Skin epidermis (tissue), 12 donors: ENCODE results near the gene NCOA1.
A peak's percentile ranks its signal among the peaks of the same experiment; 100 is the strongest.
"Not testable (repeated sequence)": the region's sequence is repeated elsewhere in the genome, so short reads cannot be mapped to it uniquely, and the experiment has no call there.

Experiments
- H3K27ac ChIP-seq, 21 experiments: fragments of 200-600 bp; sonication (generic) in 11 of 21; one replicate each; pipeline ENCODE4 v1.5.0; 2020; ENCODE audit warnings: mild to moderate bottlenecking in 3 of 21, inconsistent platforms in 2 of 21, moderate library complexity in 2 of 21
- H3K4me3 ChIP-seq, 7 experiments: fragments of 200-600 bp; sonication (generic) in 2 of 7; one replicate each; pipeline ENCODE4 v1.5.0; 2020; ENCODE audit warnings: inconsistent platforms in 2 of 7, mild to moderate bottlenecking in 2 of 7, moderate library complexity in 1 of 7

Gene NCOA1

DNA sequence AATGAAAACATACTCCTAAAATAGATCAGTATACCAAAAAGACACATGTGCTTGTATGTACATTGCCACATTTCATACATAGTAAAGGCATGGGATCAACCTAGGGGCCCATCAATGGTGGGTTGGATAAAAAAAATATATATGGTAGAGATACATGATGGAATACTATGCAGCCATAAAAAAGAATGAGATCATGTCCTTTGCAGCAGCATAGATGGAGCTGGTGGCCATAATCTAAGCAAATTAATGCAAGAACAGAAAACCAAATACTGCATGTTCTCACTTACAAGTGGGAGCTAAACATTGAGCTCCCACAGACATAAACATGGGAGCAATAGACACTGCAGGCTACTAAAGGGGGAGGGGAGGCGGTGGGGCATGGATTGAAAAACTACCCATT is 18.6 kb upstream of the NCOA1 start:
- Histone ChIP-seq H3K27ac (no peak overlapping the region), H3K4me3 (no peak overlapping the region)

DNA sequence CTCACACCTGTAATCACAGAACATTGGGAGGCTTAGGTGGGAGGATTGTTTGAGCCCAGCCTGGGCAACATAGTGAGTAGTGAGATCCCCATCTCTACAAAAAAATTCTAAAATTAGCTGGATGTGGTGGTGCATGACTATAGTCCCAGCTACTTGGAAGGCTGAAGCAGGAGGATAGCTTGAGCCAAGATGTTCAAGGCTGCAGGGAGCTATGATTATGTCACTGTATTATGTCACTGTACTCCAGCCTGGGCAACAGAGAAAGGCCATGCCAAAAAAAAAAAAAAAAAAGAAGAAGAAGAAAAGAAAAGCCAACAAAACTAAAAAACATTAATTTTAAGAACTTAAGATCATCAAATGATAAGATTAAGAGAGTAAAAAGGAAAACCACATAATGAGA is 17.4 kb upstream of the NCOA1 start:
- H3K27ac ChIP-seq: no peak overlapping the region
- H3K4me3 ChIP-seq: no peak overlapping the region

DNA sequence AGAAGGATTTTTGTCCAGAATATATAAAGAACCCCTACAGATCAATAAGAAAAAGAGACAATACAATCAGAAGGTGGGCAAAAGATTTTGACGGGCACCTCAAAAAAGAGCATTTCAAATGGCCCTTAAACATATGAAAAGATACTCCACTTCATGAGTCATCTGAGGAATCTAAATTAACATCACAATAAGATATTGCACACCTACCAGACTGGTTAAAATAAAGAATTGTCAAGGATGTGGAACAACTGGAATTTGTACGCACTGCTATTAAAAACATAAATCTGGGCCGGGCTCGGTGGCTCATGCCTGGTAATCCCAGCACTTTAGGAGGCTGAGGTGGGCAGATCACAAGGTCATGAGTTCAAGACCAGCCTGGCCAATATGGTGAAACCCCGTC is 17.0 kb upstream of the NCOA1 start:
- Histone ChIP-seq H3K27ac (no peak overlapping the region), H3K4me3 (no peak overlapping the region)

DNA sequence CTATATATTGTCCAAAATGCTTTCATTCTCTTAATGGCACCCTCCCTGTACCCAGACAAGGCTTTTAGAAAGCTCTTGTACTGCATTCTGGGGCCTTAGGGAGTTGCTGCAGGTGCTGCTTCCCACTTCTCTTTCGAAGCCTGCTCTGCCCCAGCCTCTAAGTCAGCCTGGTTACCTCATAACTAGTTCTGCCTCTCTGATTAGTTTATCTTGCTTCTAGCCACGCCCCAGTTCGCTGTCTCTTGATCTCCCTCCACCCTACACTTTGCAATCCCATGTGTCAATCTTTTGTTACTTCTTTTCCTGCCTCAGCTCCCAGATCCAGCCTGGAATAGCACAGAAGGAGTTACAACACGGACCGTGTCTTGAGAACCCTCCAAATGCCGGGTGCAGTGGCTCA is 13.8 kb upstream of the NCOA1 start:
- Histone ChIP-seq H3K4me3 (no peak overlapping the region), H3K27ac (no peak overlapping the region)

DNA sequence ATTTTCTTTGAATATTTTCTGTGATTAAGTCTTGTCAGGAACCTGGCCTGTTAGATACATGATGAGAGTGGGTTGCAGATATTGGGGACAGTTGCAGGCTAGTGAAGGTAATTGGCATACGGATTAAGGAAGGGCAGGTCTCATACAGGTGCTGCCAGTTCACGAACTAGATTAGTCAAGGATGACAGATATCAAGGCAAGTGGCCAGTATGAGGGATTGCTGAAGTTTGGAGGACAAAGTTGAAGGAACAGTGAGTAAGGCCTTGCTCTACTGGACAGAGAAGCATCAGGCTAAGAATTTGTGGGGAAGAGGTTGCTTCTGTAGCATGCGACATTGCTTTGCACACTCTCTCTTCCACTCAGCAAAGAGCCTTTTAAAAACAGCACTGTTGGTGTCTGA is 12.8 kb upstream of the NCOA1 start:
- Histone ChIP-seq H3K27ac (no peak overlapping the region), H3K4me3 (no peak overlapping the region)

DNA sequence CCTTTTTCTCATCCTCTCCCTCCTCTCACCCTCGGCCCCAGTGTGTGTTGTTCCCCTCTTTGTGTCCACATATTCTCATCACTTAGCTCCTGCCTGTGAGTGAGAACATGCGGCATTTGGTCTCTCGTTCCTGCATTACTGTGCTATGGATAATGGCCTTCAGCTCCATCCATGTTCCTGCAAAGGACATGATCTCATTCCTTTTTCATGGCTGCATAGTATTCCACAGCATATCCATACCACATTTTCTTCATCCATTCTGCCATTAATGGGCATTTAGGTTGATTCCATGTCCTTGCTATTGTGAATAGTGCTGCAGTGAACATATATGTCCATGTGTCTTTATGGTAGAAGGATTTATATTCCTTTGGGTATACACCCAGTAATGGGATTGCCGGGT is 10.8 kb upstream of the NCOA1 start:
- Histone ChIP-seq H3K27ac (no peak overlapping the region), H3K4me3 (no peak overlapping the region)

DNA sequence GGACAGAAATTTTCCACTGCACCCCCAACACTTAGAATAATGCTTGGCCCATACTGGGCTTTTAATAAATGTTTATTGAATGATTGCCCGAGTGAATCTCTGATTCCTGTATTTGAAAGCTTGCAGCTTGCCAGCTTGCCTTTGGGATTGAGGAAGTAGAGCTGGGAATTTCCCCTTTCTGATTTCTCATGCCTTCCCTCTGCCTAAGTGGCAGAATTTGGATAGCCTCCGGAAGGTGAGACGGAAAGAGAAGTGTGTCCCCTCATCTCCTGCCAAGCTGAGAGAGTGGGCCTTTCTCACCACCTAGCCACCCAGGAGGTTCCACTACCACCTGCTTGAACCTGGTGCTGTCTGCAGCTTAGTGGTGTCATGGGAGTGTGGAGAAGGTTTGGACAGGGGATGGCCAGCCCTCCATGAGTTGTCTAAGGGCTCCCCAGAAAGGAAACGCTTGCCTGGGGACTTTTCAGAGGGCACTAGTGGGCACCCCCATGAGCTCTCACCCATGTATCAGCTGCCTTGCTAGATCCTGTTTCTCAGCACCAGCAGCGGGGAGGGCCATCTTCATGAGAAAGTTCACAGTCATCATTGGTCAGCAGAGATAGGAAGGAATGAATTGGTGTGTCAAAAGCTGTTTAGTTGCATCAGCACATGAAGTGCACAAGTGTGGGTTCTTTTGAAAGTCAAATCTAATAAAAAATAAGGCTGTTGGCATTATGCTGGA is 8.6 kb upstream of the NCOA1 start:
- Histone ChIP-seq H3K27ac (peak overlapping the region in 2 of 21 experiments; percentile 47 to 53), H3K4me3 (no peak overlapping the region)

DNA sequence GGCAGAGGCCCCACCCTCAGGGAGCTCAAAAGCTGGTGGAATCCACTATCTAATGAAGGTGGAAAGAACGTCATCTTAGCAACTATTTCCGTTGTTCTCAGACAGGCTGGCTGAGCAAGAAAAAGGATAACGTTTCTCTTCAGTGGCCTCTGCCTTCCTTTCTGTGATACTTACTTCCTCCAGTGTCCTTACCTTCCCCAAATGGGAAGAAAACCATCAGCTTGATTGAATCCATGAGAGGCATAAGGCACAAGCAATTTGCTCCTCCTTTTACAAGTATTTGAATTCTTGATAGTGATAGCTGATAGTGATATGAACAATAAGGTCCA is 8.1 kb upstream of the NCOA1 start:
- H3K27ac ChIP-seq: peak overlapping the region in 1 of 21 experiments; percentile 47
- H3K4me3 ChIP-seq: no peak overlapping the region

DNA sequence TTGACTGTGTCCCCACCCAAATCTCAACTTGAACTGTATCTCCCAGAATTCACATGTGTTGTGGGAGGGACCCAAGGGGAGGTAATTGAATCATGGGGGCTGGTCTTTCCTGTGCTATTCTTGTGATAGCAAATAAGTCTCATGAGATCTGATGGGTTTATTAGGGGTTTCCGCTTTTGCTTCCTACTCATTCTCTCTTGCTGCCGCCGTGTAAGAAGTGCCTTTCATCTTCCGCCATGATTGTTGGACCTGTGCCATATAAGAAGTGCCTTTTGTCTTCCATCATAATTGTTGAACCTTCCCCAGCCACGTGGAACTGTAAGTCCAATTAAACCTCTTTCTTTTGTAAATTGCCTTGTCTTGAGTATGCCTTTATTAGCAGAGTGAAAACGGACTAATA is 6.4 kb upstream of the NCOA1 start:
- H3K4me3 ChIP-seq, H3K27ac ChIP-seq: not testable (repeated sequence)

DNA sequence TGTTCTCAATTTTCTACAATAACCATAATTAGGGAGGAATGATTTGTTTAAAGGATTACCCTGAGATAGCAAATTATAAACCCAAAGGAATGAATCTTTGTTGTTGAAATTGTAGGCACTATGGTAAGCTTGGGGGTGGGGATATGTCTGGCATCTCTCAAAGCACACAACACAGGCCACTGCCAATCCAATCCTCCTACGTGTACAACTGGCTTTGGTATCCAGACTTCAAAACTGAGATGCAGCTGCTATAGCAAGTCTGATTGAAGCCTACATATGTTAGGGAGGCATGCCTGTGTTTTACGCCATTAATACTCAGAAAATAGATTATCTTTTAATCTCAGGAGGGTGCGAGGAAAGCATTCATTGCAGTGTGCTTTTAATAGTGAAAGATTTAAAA is 5.9 kb upstream of the NCOA1 start:
- H3K27ac ChIP-seq: no peak overlapping the region

DNA sequence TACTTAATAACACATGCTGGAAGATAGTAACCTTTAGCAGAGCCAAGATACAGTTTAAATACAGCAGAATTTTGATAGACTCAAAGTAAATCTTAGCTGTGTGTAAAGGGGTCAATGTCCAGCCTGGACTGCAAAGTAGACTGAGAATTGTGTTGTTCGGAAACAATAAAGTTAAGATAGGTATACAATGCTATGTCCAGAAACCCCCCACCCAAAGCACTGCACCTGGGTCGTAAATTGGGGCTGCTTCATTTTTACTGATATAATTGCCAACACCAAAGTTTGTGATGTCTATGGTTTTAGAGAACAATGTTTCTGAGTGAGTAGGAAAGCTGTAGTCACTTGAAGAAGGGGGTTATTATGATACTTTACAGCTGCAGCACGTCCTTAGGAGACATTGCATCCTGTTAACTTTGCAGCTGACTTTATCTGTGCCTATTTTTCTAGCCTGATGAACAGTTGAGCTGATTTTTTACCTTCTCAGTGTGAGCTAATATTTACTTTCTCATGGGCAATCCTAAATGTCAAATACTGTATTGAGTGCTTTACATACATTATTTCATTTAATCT is 4.3 kb upstream of the NCOA1 start:
- Histone ChIP-seq H3K4me3 (no peak overlapping the region), H3K27ac (no peak overlapping the region)

More for the DNA sequence above, 5.9 kb upstream of the NCOA1 start:
- H3K4me3 ChIP-seq: no peak overlapping the region

DNA sequence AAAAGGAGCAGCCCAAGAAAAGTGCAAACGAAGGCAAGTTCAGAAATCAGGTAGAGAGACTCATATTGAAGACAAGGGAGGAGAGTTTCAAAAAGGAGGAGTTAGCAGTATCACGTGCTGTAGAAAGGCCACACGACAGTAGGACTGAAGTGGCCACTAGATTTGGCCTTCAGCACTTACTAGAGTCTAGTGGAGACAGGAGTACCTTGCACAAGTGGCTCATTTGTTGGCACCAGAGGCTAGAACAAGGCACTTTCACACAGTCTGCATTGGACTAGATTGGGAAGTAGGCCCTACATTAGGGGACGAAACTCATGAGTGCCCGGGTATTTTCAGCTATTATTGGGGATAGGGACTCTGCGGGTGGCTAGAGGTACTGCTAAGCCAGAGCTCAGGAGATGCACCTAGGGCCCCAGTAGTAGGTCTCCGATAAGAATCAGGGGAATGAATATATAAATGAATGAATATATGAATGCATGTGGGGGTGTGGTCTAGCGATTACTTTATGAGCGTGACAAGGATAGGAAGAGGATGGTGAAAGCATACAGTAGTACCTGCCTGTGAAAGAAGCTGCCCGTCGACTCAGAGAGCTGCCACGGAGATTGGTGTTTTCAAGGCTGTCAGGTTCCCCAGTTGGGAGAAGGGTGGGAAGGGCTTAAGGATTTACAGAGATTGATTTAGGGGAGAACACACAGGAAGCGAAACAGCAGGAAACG is 1.4 kb upstream of the NCOA1 start:
- Histone ChIP-seq H3K4me3 (peak overlapping the region in 2 of 7 experiments; percentile 39 to 62), H3K27ac (peak overlapping the region in 18 of 21 experiments; percentile 67 to 96 (median 88))

DNA sequence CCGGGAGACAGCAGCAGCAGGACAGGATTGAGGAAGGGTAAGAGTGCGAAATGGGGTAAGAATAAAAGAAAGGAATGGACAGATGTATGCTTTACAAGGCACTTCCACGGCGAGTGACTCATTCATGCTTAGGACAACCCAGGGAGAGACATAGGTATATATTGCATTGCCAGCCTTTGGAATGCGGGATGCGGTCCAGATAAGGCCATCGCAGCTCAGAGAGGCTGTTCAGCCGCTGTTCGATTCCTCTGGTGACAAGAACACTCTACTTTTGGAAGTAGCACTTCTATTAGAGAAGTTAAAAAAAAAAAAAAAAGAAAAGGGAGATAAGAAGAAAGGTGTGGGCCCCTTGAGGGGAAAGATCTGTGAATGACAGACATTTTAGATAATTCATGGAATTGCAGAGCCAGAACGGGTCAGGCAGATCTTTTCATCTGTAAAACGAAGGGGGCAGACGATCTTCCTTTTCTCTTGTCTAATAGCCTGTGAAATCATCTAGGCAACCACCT is 819 bp upstream of the NCOA1 start:
- peak overlapping the region; percentile 37 to 94 (median 81) for H3K4me3 ChIP-seq
- H3K27ac ChIP-seq: peak overlapping the region; percentile 59 to 96 (median 87)

DNA sequence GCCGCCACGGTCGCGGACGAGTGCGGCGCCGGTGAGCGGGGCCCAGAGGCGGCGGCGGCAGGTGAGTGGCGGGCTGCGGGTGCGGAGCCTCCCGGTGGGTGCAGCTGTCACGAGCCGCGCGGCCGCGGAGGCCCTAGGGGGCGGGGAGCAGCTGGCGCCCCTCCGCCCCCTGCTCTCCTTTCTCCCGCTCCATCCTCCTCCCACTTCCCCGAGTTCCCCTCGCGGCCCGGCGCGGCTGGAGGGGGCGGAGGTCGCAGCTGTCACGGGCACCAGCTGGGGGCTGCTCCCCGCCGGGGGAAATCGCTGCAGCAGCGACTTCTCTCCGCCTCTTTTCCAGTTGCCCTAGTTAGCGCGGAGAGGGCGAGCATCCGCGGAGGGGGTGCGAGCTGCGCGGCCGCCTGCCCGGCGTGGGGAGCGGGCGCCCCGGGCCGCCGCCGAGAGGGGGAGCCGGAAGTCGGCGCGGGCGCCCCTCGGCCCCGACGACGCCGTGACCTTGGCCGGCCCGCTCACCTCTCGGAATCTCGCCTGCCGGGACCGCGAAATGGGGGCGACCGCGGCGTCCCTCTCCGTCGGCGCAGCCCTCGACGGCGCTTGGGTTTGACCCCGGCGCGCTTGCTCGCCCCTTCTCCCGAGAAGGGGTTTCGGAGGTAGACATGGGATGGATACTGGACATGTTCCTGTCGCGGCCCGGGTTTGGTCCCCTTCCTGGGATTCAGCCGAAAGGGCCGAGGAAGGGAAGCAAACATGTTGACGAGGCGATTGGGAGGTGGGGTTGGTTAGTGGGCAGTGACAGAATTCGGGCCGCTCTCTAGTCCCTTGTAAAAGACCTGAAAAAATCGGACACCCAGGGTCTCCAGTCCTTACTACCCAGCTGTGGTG is 727 bp downstream of the NCOA1 start:
- Histone ChIP-seq H3K27ac (peak overlapping the region; percentile 69 to 96 (median 87)), H3K4me3 (peak overlapping the region; percentile 62 to 94 (median 87))

DNA sequence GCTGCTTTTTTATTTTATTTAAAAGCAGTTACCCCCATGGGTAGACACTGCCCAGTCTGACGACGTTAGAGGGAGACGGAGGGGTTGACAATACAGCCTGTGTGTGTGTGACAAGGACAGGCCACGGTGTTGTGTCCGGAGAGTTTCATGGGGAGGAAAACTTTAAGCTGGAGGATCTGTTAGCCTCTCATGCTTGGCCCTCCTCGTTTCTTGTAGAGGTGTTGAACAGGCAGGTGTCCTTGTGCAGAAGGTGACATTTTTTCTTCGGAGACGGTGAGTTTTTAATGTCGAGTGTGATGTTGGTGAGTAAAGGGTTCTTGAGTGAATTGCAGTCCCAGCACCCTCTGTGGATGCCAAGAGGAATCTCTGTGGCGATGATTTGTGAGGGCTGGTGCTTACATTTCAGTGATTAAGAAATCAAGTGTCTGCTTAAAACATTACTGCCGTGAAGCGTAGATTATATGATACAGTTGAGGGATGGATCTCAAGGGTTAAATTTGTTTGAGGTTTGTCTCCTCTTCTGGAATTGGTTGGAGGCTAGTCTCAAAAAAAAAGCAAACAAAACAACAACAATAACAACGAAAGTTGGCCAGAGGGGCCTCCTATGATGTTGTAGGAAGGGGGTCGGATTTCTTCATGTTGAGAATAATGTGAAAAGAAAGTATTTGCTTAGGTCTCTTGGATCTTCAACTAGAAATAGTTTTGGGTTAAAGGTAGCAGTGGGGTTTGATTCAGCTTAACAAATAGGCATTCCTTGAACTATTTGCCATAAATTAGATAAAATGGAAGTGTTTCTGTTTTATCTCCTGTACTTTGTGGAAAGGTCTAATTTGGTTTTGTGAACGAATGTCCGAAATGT is 1.6 kb downstream of the NCOA1 start:
- peak overlapping the region; percentile 62 to 94 (median 87) for H3K4me3 ChIP-seq

DNA sequence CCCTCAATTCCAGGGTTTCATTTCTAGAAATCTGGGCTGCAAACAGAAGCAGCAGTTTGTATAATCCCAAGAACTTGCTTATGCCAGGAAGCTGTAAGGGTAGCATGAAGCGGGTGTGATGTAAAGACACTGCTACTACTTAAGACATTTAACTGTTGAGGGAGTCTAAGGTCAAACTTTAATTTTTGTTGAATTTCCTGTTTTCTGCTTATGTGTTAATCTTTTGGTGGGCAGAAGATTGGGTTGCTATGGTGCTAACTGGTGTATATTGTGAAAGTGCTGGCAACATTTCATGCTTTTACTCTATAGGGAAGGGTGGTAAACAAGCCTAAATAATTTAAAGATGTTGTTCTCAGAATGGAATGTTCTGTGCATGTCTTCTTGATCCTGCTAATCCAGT is 2.7 kb downstream of the NCOA1 start:
- H3K27ac ChIP-seq: peak overlapping the region in 2 of 21 experiments; percentile 43 to 53
- H3K4me3 ChIP-seq: peak overlapping the region in 2 of 7 experiments; percentile 16 to 62

More for the DNA sequence above, 1.6 kb downstream of the NCOA1 start:
- H3K27ac ChIP-seq: peak overlapping the region in 18 of 21 experiments; percentile 74 to 96 (median 88)

DNA sequence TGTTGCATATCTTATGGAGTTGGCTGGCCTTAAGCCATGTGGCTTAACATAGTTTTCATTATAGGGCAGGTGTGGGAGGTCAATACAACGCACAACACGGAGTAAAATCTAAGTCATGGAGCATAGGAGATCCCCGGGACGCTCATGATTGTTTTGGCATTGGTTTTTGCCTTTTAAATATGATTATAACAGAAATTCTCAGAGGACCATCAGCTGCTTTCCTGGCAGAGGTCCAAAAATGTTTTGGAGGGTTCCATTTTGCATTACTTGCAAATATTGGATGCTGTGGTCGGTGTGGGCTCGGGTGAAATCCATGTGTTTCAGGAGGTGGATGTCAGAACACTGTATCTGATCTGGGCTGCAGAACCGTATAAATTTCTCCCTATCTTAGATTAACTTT is 3.4 kb downstream of the NCOA1 start:
- Histone ChIP-seq H3K4me3 (no peak overlapping the region), H3K27ac (no peak overlapping the region)

DNA sequence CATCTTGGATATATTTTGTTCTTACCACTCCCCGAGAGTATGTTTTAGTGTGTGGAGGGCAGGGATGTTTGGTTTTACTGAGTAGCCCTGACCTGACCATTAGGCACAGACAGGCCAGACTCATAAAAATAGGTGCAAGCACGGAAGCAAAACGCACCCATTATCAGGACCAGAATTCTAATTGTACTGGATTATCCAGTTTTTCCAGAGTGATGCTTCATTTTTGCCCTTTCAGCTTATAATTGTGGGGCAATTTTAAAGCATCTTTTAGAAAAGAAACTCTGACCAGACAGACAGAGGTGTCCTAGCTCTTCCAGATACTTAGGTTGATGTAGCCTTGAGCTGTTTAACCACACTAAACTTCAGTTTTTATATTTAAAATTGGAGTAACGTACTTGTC is 4.4 kb downstream of the NCOA1 start:
- H3K27ac ChIP-seq: no peak overlapping the region

DNA sequence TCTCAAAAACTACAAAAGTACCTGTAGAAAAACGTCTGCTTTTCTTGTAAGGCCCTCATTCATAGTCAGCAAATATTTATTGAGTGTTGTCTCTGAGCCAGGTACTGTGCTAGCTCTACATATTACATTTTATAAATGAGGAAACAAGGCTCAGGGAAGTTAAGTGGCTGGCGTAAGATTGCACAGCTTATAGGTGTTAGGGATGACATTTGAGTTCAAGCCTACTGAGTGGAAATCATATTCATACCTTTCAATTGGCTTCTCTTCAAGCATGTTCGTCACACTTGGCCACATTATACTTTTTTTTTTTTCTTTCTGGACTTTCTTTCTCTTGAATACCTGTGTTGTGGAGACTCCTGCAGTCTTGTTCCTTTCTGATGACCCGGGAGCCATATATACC is 5.9 kb downstream of the NCOA1 start:
- Histone ChIP-seq H3K27ac (no peak overlapping the region), H3K4me3 (no peak overlapping the region)

More for the DNA sequence above, 4.4 kb downstream of the NCOA1 start:
- H3K4me3 ChIP-seq: no peak overlapping the region
